ENCODE measurements around the gene GRK5.

GRK5 gene

DNA sequence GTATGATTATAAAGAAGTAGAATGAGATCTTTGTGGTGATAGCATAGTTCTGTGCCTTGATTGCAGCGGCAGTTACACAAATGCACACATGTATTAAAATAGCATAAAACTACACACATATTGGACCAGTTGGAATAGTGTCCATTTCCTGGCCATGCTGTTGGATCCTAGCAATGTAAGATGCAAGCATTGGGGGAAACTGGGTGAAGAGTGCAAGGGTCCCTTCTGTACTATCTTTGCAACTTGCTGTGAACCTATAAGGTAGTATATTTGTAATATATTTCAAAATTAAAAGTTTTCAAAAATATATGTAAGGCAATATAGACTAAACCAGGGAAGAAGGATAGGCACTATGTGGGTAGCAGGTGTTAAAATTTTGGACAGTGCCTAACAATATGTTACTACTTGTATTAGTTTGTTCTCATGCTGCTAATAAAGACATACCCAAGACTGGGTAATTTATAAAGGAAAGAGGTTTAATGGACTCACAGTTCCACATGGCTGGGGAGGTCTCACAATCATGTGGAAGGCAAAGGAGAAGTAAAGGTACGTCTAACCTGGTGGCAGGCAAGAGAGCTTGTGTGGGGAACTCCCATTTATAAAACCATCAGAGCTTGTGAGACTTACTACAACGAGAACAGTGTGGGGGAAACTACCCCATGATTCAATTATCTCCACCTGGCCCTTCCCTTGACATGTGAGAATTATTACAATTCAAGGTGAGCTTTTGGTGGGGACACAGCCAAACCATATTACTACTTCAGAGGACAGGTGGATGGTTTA, 263.7 kb downstream of the GRK5 start:
- no peak overlapping the region for H3K27ac ChIP-seq
- H3K4me3 ChIP-seq: no peak overlapping the region

DNA sequence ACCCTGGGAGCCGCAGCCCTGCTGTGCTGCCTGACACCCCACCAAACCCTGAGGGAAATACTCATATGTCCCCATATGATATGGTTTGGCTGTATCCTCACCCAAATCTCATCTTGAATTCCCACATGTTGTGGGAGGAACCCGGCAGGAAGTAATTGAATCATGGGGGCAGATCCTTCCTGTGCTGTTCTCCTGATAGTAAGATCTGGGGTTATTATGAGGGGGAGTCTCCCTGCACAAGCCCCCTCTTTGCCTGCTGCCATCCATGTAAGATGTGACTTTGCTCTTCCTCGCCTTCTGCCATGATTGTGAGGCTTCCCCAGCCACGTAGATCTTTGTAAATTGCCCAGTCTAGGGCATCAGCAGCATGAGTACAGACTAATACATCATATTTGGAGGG, 266.4 kb downstream of the GRK5 start:
- no peak overlapping the region for H3K4me3 ChIP-seq

DNA sequence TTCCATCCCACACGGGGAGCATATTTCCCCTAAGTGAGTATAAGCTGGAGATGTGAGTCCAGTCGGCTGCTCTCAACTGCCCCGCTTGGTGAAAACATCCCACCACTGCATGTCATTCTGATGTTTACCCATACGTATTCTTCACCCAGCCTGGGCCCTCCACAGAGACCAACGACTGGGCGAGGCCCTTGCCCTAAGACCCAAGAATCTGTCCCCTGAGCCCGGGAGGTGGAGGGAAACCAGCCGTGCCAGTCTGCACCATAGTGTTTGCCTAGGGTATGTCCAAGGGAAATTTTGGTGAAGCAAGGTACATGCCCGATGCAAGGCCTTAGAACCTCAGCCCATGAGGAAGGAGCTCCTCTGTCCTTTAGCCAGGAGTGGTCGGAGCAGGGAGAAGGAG, 267.2 kb downstream of the GRK5 start:
- H3K4me3 ChIP-seq: no peak overlapping the region

More for the DNA sequence above, 266.4 kb downstream of the GRK5 start:
- H3K27ac ChIP-seq: no peak overlapping the region

DNA sequence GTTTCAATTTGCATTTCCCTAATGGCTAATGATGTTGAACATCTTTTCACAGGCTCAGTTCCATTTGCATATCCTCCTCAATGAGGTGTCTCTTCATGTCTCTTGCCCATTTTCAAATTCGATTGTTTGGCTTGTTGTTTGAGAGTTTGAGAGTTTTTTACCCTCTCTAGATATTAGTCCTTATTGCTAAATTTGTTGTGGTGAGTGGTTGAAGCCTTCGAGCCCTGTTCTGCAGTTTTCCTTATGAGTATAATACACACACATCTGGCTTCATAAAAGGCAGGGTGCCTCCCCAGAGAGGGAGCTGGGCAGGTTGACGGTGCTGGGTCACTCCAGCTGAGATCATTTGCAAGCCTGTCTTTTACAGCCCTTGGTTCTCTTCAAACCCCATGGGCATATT, 270.1 kb downstream of the GRK5 start:
- no peak overlapping the region for H3K4me3 ChIP-seq
- H3K27ac ChIP-seq: peak overlapping the region in 1 of 21 experiments; percentile 11

More for the DNA sequence above, 267.2 kb downstream of the GRK5 start:
- H3K27ac ChIP-seq: no peak overlapping the region

DNA sequence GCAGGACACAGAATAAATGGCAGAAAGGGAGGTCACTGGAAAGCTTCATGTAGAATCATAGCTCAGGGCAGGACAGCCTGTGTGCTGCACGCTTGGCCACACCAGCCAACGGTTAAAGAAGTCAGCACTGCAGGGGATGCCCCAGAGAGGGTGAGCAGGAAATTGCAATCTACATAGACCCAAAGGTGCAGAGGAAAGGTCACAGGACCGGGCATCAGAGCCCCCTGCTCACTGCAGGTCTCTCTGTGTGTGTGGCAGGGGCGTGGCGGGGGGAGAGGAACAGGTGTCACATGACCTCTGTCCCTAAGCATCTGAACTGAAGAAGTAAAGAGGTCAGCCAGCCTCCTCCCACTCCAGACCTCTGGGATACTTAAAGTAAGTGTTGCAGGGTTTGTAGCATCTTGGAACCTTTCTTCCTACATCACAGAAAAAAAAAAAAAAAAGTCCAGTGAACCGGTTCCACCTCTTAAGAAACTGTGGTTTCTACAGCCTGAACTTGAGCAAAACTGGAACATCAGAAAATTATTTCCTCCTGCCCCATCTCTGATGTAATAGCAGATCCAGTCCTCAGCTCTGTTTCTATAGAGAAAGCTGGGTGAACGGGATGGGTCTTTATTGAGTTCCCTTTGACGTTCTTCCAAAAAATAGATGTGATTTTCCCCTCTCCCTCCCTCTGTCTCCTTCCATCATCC, 270.9 kb downstream of the GRK5 start:
- peak overlapping the region in 1 of 21 experiments; percentile 11 for H3K27ac ChIP-seq
- no peak overlapping the region for H3K4me3 ChIP-seq

DNA sequence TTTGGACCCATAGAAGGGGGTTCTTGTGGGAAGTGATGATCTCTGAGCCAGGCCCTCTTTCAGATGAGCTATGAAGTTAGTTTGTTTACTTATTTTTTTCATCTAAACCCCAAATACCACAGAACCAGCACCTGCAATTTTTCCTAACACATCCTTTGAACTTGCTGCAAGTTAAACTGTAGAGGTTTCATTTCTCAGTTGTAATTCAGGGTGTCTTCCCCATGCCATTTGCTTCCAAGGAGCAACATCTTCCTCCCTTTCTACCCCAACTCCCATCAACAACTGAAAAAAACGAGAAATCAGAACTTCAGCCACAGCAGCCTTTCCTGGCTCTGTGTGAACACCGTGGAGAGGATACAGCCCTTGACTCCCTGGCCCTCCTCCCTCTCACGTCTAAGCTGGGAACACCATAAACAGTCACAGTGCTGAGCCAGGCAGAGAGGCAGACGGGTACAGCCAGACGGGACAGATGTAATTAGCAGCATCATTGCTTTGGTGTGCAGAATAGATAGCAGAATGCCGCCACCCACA, 271.5 kb downstream of the GRK5 start:
- Histone ChIP-seq H3K27ac (no peak overlapping the region), H3K4me3 (no peak overlapping the region)

DNA sequence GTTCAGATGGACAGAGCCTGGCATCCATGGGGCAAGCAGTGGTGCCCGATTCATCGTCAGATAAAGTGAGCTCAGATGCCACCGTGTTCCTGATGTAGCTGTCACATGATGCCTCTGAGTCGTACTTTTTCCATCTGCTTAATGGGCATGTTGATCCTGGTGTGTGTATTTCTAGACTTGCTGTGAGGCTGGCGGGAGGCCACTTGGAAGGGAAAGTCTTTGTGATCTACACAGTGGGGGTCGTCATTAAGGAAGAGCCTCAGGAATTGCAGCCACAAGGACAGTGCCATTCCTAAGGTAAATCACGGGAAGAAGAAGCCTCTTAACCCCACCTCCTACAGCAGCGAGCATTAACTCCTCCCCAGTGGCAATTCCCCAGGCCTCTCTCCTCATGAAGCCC, 272.2 kb downstream of the GRK5 start:
- Histone ChIP-seq H3K4me3 (no peak overlapping the region), H3K27ac (no peak overlapping the region)

DNA sequence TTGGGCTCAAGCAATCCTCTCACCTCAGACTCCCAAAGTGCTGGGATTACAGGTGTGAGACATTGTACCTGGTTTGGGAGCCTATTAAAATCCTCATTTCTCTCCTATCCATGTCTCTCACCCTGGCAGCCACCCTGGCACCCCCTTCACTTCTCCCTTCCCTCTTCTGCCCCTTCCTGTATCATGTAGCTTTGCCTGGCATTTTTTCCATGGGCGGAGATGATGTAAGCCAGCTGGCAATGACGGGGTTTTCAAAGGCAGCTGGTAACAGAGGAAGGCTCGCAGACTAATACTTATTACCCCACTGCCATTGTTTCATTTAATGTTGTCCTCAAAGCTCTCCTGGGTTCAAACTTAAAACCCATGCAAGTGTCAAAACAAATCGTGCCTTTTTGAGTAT, 273.3 kb downstream of the GRK5 start:
- Histone ChIP-seq H3K27ac (no peak overlapping the region), H3K4me3 (no peak overlapping the region)

DNA sequence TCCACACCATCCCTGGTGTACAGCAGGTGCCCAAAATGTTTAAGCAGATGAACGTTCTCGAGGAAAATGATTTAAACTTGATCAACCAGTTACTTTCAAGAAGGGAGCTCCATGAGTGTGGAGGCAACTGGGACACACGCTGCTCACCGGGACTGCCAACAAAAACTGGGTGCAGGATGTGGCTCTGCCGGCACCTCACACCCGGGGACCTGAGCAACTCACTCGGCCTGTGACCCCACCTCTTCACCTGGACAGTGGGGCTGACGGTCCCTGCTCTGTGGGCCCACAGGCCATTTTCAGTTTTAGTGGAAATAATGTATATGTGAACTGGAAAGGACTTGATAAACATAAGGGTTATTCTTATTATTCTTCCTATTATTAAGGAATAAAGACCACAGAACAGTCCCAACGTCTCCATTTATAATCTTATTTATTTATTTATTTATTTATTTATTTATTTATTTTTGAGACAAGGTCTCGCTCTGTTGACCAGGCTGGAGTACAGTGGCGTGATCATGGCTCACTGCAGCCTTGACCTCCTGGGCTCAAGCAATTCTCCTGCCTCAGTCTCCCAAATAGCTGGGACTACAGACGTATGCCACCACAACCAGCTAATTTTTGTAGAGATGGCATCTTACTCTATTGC, 274.5 kb downstream of the GRK5 start:
- no peak overlapping the region for H3K27ac ChIP-seq
- H3K4me3 ChIP-seq: no peak overlapping the region

DNA sequence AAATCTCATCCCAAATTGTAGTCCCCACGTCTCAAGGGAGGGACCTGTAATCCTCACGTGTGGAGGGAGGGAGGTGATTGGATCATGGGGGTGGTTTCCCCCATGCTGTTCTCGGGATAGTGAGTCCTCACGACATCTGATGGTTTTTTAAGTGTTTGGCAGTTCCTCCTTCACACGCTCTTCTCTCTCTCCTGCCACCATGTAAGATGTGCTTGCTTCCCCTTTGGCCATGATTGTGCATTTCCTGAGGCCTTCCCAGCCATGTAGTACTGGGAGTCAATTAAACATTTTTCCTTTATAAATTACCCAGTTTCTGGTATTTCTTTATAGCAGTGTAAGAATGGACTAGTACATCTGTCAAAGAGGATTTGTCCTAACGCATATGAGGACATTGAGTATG, 275.6 kb downstream of the GRK5 start:
- no peak overlapping the region for H3K27ac ChIP-seq
- no peak overlapping the region for H3K4me3 ChIP-seq

DNA sequence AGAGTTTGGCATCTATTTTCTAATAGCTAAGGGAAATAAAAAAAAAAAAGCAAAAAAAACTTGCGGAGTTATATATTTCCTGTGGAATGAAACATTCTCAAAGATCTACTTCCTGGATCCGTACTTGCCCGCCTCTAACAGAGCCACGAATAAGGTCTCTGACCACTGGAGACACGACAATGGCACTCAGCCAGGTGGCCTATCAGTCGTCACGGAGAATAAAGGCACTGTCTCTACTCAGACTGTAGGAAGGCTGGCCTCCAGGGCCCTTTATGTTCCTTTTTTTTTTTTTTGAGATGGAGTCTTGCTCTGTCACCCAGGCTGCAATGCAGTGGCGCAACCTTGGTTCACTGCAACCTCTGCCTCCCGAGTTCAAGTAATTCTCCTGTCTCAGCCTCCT, 276.5 kb downstream of the GRK5 start:
- H3K4me3 ChIP-seq: no peak overlapping the region
- H3K27ac ChIP-seq: no peak overlapping the region

DNA sequence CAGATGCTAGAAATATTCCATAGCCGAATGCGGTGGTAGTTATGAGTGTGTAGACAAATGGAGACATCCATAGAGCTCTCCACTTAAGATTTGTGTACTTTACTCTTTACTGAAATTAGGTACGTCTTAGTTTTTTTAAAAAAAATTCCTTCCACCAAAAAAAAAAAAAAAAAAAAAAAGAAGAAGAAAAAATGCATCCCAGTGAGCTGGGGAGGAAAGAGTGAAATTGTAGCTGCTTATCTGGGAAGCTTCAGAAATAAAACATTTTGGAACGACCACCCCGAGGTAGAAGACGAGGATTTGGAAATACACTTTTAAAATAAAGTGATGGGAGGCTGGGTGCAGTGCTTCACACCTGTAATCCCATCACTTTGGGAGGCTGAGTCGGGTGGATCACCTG, 281.3 kb downstream of the GRK5 start:
- Histone ChIP-seq H3K27ac (peak overlapping the region in 3 of 21 experiments; percentile 27 to 77 (median 35)), H3K4me3 (no peak overlapping the region)

DNA sequence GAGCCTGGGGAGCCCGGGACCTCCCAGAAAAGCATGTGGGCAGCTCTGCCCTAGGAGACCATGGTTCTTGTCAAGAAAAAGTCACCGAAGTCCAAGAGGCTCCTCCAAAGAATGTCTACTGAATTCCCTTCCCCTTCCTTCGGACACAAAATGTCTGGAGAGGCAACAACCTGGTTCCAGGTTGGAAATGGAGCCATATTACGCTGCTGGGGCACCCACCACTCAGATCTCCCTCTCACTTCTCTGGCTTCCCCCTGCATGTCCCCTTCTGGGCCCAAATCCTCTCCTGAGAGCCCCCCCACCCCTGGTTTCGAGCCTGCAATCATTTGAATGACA, 282.6 kb downstream of the GRK5 start:
- peak overlapping the region in 11 of 21 experiments; percentile 29 to 77 (median 52) for H3K27ac ChIP-seq
- H3K4me3 ChIP-seq: peak overlapping the region in 2 of 7 experiments; percentile 12 to 21

DNA sequence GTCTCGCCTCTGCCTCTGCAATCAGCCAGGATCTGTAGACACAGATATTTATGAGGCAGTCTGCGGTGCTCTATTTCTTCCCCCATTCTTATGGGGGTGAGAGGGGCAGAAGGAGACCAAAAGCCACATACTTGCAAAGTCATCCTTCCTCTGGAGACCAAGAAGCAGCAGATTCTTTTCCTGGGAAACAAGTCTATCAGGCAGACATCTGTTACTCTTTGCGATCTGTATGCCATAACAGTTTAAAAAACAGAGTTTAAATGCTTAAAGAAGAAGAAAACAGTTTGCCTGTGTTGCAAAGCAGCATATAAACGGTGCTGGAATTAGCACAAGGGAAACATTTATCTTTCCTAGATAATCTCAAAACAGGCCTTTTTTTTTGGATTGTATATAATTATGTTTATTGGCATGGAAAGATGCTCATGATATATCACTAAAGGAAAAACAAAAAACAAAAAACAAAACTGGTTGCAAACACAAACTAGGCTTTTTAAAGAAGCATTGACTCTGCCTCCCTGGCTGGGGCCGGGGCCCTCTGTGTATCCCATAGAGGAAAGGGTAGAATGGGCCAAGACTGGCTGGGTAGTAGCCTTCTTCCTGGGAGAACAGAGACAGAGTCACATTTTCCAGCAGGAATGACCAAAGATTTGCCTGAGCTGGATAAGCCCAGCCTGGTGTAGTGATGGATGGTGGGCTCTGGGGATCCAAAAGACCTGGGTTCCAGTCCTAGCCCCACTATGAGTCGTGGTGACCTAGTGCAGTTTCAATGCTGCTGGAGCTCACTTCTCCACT, 284.8 kb downstream of the GRK5 start:
- Histone ChIP-seq H3K4me3 (no peak overlapping the region), H3K27ac (no peak overlapping the region)

DNA sequence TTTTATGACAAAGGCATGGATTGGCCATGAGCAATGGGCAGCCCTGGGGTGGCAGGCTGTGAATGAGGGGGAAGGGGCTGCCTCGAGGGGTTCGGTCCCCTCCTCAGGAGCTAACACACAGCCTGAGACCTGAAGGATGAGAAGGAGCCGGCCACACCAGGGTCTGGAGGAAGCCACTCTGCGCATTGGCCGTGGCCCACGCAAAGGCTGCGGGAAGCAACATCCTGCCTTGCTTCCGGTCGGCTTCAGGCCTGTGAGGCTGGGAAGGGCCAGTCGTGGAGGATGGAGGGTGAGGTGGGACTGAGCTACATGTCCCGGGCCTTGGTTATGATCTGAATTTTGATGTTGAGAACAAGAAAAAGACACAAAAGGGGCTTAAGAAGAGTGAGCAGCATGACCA, 285.8 kb downstream of the GRK5 start:
- H3K27ac ChIP-seq: no peak overlapping the region

DNA sequence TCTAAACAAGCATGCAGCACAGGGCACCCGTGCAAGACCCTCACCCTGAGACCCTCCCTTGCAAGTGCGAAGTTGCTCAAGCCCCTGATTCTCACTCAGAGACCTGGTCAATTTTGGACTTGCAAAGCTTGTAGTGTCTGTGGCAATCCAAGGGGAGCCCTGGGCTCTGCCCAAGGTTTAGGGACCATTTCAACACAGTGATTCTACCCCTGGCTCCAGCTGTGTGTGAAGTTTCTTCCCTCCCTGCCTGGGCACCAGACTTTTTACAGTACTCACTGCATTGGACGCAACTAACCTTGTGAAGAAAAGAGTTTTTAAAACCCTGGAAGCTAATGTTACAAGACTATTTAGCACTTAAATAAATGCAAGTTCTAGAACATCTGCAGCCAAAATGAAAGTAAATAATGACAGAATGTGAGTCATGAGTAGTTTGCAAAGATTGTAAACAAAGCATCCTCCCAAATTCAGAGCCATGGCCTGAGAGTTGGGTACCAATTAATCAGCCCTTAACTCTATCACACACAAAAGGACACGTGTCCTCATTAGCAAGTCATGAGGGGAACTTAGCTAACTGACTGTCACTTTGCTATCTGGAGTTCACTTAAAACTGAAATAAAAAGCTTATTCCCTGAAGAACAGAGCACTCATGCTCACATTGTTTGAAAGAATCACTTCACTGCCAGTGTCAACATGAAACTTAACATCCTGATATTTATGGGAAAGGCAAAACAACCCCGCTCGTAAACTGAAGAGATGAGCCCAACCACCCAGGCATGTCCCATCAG, 287.1 kb downstream of the GRK5 start:
- peak overlapping the region in 11 of 21 experiments; percentile 21 to 82 (median 58) for H3K27ac ChIP-seq
- H3K4me3 ChIP-seq: no peak overlapping the region

More for the DNA sequence above, 285.8 kb downstream of the GRK5 start:
- H3K4me3 ChIP-seq: no peak overlapping the region

DNA sequence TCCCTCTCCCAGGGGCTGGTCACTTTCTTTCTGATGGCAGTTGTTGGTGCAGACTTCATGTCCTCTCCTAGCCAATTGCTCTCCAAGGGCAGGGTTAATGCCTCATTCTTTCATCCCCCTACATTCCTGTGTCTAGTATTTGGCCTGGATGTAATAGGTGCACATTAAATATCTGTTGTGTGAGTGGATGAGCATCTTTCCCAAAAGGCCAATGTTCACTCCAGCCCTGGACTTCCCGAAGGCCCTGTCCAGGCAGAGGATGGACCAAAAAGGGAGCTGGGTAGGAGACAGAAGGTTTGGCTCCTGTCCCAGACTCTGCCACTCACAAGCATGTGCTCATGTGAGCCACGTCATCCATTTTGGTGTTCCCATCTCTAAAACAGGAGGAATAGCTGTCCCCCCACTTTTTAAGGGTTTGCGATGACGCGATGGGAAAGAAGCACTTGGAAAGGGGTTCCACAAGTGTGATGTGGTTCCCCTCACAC, 287.7 kb downstream of the GRK5 start:
- Histone ChIP-seq H3K27ac (peak overlapping the region in 10 of 21 experiments; percentile 21 to 82 (median 47)), H3K4me3 (no peak overlapping the region)

DNA sequence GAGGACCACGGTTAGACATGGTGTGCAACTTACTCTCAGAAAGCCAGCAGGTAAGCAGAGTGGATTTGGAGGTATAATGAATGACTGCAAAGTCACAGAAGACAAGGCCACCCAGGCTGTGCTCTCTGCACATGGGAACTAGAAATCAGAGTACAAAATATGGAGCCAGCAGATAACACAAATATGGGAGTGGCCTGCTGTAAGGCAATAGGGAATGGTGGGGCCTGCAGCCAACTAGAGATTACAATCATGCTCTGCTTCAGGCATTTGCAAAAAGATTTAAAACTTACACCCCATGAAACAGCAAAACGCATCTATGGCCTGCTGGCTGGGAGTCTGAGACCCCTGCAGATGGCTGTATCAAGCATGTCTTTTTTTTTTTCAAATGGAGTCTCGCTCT, 288.2 kb downstream of the GRK5 start:
- Histone ChIP-seq H3K27ac (peak overlapping the region in 2 of 21 experiments; percentile 29 to 82), H3K4me3 (no peak overlapping the region)

DNA sequence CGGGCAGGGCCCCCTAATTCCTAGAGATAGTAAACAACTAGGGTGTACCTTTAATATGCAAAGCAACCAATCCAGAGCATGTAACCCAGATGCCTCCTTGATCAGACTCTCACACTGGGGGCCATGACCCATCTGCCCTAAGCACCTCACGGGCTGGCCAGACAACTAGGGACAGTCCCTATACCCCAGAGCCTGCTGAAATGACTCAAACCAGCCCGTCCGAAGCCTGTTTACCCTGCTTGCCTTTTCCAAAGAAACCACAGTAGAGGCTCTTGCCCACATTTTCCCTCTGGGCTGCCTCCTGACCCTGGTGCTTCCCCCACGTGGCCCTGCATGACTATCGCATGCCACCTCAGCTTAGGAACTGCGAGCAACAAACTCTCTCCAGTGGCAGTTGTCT, 288.9 kb downstream of the GRK5 start:
- Histone ChIP-seq H3K4me3 (no peak overlapping the region), H3K27ac (peak overlapping the region in 3 of 21 experiments; percentile 12 to 32 (median 19))

All from skin epidermis (tissue), 12 donors.